Stomach (tissue), 9 donors: ENCODE measurements around the gene TP63. TPM values are rescaled to one million over a fixed set of nuclear protein-coding genes. Genes with fewer than 3 reads are reported as not detected.

Experiments
- DNase-seq, 2 donors: peaks; one replicate each; pipeline versions ENCODE4 v3.0.0 to v3.0.0-alpha.2; 2013 to 2019
- H3K27ac ChIP-seq, 5 donors: fragments of 200-600 bp in 4 of 5; sonication (generic) in 4 of 5; one replicate each; pipeline ENCODE4 v1.5.1; 2013 to 2019; ENCODE audit warnings: mild to moderate bottlenecking in 1 of 5, moderate library complexity in 1 of 5
- H3K27me3 ChIP-seq, 3 donors: fragments of 200-600 bp; sonication (generic); one replicate each; pipeline ENCODE4 v1.5.1; 2017 to 2019; ENCODE audit warnings: mixed run types in 1 of 3
- H3K36me3 ChIP-seq, 4 donors: fragments of 200-600 bp; sonication (generic); 1 replicate in 3 of 4; 2 replicates in 1 of 4; pipeline ENCODE4 v1.5.1; 2016 to 2019
- H3K4me1 ChIP-seq, 4 donors: fragments of 200-600 bp; sonication (generic); one replicate each; pipeline ENCODE4 v1.5.1; 2016 to 2019
- H3K4me3 ChIP-seq, 4 donors: fragments of 200-600 bp; sonication (generic) in 3 of 4; one replicate each; pipeline ENCODE4 v1.5.1; 2016 to 2019; ENCODE audit warnings: mild to moderate bottlenecking in 1 of 4
- H3K9me3 ChIP-seq, 4 donors: fragments of 200-600 bp; sonication (generic); one replicate each; pipeline ENCODE4 v1.5.1; 2016 to 2019
- EP300 ChIP-seq: sonication (generic); formaldehyde crosslinking; IDR thresholded peaks from one replicate; pipeline ENCODE4 v1.6.1; 2017; ENCODE audit warnings: antibody characterized with exemption
- POLR2A ChIP-seq, 4 donors: fragments of 450-650 bp; IDR thresholded peaks; one replicate each; pipeline ENCODE4 v1.6.1; 2016; ENCODE audit warnings: antibody characterized with exemption in 4 of 4, control low read depth in 2 of 4, mild to moderate bottlenecking in 1 of 4, moderate library complexity in 1 of 4
- POLR2AphosphoS5 ChIP-seq, 3 donors: sonication (generic); formaldehyde crosslinking; IDR thresholded peaks; one replicate each; pipeline ENCODE4 v1.6.1; 2016; ENCODE audit warnings: antibody characterized with exemption in 3 of 3
- WGBS, 5 donors: extraction: QIAGEN DNeasy Blood & Tissue Kit in 3 of 5; methylation state at CpG; one replicate each; pipeline versions ENCODE4 v1.1.5 to v1.1.7; 2013 to 2018; 5-methylcytosine and 5-hydroxymethylcytosine counted together
- intact Hi-C: fragments of 100-400 bp; cut with DNase I; formaldehyde crosslinking; loops from one replicate; pipeline ENCODE4 v1.15.1; 2023; ENCODE audit warnings: low total_unique reads
- polyA plus RNA-seq, 3 donors: library from polyadenylated mRNA; stranded (reverse); fragments of 200-250 nt; gene quantifications; one replicate each; pipeline ENCODE4 v1.2.3, GENCODE V29; 2013
- total RNA-seq, 5 donors: library from RNA; depleted of rRNA; stranded (reverse); fragments of >200 nt; gene quantifications; one replicate each; pipeline versions ENCODE4 v1.1.0 to v1.2.3, GENCODE V29; 2014 to 2016
- TF ChIP-seq, protein P1 (sequence below), 7 experiments: fragments of 450-650 bp in 4 of 7; fragments of 200-600 bp in 3 of 7; sonication (generic) in 3 of 7; IDR thresholded peaks; one replicate each; pipeline ENCODE4 v1.5.1; 2016 to 2019; ENCODE audit warnings: antibody characterized with exemption in 7 of 7, control low read depth in 2 of 7, mild to moderate bottlenecking in 1 of 7
- donor health status: healthy with polysubstance abuse.
- donor health status: Bipolar disorder and iron deficiency.
- donor health status: healthy.

TP63 gene
- total and polyA plus RNA-seq, 8 donors = 0.15 to 25.6 (median 0.55) TPM; not detected in 5

DNA sequence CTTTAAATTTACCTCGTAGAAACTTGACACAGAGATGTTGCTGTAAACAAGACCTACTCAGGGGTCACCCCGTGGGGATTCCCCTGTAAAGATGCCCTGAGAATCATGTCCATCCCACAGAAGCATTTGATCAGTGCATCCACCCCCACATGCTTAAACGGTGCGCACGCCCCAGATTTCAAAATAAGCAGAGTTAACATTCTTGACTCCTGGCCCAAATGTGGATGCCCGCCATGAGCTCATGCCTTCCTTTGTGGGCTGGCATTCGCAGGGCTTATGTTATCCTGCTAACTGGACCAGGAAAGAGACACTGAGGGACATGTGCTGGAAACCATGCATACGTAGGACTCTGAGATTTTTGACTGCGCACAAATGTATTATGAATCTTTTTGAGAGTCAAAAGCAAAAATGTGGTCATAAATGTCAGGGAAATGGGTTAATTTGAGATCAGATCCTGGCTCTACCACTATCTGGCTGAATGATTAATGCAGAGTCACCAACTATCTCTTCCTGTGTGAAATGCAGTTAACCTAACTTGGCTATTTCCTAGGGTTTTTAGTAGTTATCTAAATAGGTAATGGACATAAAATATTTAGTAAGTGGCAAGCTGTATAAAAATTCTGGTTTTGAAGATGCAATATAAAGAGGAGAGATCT, 9.1 kb upstream of the TP63 start:
- no peaks in the 10 kb centered on the region for H3K4me1 ChIP-seq
- TF ChIP-seq, protein P1, sequence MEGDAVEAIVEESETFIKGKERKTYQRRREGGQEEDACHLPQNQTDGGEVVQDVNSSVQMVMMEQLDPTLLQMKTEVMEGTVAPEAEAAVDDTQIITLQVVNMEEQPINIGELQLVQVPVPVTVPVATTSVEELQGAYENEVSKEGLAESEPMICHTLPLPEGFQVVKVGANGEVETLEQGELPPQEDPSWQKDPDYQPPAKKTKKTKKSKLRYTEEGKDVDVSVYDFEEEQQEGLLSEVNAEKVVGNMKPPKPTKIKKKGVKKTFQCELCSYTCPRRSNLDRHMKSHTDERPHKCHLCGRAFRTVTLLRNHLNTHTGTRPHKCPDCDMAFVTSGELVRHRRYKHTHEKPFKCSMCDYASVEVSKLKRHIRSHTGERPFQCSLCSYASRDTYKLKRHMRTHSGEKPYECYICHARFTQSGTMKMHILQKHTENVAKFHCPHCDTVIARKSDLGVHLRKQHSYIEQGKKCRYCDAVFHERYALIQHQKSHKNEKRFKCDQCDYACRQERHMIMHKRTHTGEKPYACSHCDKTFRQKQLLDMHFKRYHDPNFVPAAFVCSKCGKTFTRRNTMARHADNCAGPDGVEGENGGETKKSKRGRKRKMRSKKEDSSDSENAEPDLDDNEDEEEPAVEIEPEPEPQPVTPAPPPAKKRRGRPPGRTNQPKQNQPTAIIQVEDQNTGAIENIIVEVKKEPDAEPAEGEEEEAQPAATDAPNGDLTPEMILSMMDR (IDR thresholded peaks at IDR 0.05) = no peak
- no peak for TF ChIP-seq EP300
- no peak for TF ChIP-seq POLR2A (IDR thresholded peaks at IDR 0.05)
- TF ChIP-seq POLR2AphosphoS5 (IDR thresholded peaks at IDR 0.05) = no peak
- WGBS, 5 donors = 79 to 86% (median 84%) methylated on average over 9 of the region's 9 CpGs
- H3K27ac ChIP-seq = no peak overlapping the region
- H3K27me3 ChIP-seq = no peaks in the 10 kb centered on the region
- no peak for DNase-seq
- no peaks in the 10 kb centered on the region for H3K36me3 ChIP-seq
- H3K9me3 ChIP-seq = no peaks in the 10 kb centered on the region
- intact Hi-C loops = no loop called here
- H3K4me3 ChIP-seq = no peak overlapping the region

DNA sequence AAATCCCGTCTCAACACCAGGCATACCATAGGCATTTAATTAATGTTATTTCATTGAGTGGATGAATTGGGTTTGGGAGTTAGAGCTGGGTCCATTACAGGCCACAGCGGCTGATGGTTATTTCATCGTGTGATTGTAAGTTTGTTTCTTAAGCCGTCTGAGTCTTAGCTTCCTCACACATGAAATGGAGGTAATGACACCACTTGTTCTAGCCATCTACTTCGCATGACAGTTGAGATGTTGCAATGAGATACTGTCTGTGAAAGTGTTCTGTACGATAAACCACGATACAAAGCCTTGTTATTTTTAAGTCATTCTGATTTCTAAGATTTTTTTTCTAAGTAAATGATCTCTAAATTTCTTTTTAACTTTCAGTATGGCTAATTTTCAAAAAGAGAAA, 8.6 kb upstream of the TP63 start:
- intact Hi-C loops = no loop called here
- H3K4me3 ChIP-seq = no peak overlapping the region
- no peaks in the 10 kb centered on the region for H3K9me3 ChIP-seq
- DNase-seq = no peak
- no peaks in the 10 kb centered on the region for H3K27me3 ChIP-seq
- WGBS, 5 donors = 71 to 89% (median 86%) methylated on average over 7 of the region's 7 CpGs
- no peaks in the 10 kb centered on the region for H3K4me1 ChIP-seq
- TF ChIP-seq, protein P1 (IDR thresholded peaks at IDR 0.05) = no peak
- no peak for TF ChIP-seq POLR2AphosphoS5 (IDR thresholded peaks at IDR 0.05)
- H3K27ac ChIP-seq = no peak overlapping the region
- H3K36me3 ChIP-seq = no peaks in the 10 kb centered on the region

- H3K4me3 ChIP-seq = no peak overlapping the region
- no peaks in the 10 kb centered on the region for H3K9me3 ChIP-seq
- TF ChIP-seq EP300 = no peak
- TF ChIP-seq, protein P1 (IDR thresholded peaks at IDR 0.05) = no peak
- H3K4me1 ChIP-seq = no peaks in the 10 kb centered on the region
- no peak for DNase-seq
- H3K36me3 ChIP-seq = no peaks in the 10 kb centered on the region
- H3K27me3 ChIP-seq = no peaks in the 10 kb centered on the region
- WGBS, 5 donors = 72 to 80% (median 77%) methylated on average over 1 of the region's 1 CpG
- intact Hi-C loops = no loop called here
- H3K27ac ChIP-seq = no peak overlapping the region
Measured at GRCh38 chr3:189624130-189624529, 7.1 kb upstream of the TP63 start.

- H3K4me1 ChIP-seq = peaks cover 0 to 7% (median 3%) of the 10 kb centered on the region in 4 donors
- H3K27me3 ChIP-seq = no peaks in the 10 kb centered on the region
- no peaks in the 10 kb centered on the region for H3K36me3 ChIP-seq
- 82 to 88% (median 84%) methylated on average over 3 of the region's 3 CpGs for WGBS, 5 donors
- no peak overlapping the region for H3K4me3 ChIP-seq
- TF ChIP-seq POLR2A (IDR thresholded peaks at IDR 0.05) (no peak), EP300 (no peak), POLR2AphosphoS5 (IDR thresholded peaks at IDR 0.05) (no peak)
- TF ChIP-seq, protein P1 (IDR thresholded peaks at IDR 0.05) = no peak
- no peak for DNase-seq
- intact Hi-C loops = no loop called here
- H3K27ac ChIP-seq = no peak overlapping the region
- no peaks in the 10 kb centered on the region for H3K9me3 ChIP-seq
Measured at GRCh38 chr3:189625071-189625470, 6.1 kb upstream of the TP63 start.
